Heart left ventricle (tissue), 16 donors: ENCODE data around the gene SLC2A9. TPM values are rescaled to one million over a fixed set of nuclear protein-coding genes. Genes with fewer than 3 reads are reported as not detected.

Experiments
- ATAC-seq, 4 donors: fragments of 200-7000 bp; cut with Tn5 transposase; one replicate each; pipeline ENCODE4 v1.9.1; 2020 to 2022; ENCODE audit warnings: moderate library complexity in 4 of 4, mild to moderate bottlenecking in 3 of 4, moderate number of reproducible peaks in 1 of 4
- DNase-seq, 5 donors: peaks; one replicate each; pipeline ENCODE4 v3.0.0-alpha.2; 2020
- H3K27ac ChIP-seq, 12 donors: fragments of 200-600 bp; sonication (generic) in 4 of 12; one replicate each; pipeline versions ENCODE4 v1.5.0 to v1.8.0; 2016 to 2022; ENCODE audit warnings: mild to moderate bottlenecking in 2 of 12
- H3K27me3 ChIP-seq, 9 donors: fragments of 200-600 bp; sonication (generic) in 2 of 9; one replicate each; pipeline versions ENCODE4 v1.5.1 to v1.8.0; 2016 to 2022; ENCODE audit warnings: mild to moderate bottlenecking in 3 of 9
- H3K36me3 ChIP-seq, 9 donors: fragments of 200-600 bp; sonication (generic) in 2 of 9; one replicate each; pipeline versions ENCODE4 v1.5.0 to v1.8.0; 2018 to 2022; ENCODE audit warnings: mild to moderate bottlenecking in 2 of 9
- H3K4me1 ChIP-seq, 12 donors: fragments of 200-600 bp; sonication (generic) in 4 of 12; one replicate each; pipeline versions ENCODE4 v1.5.0 to v1.8.0; 2016 to 2022; ENCODE audit warnings: mild to moderate bottlenecking in 3 of 12
- H3K4me3 ChIP-seq, 12 donors: fragments of 200-600 bp; sonication (generic) in 4 of 12; one replicate each; pipeline versions ENCODE4 v1.5.0 to v1.8.0; 2017 to 2022; ENCODE audit warnings: mild to moderate bottlenecking in 9 of 12, moderate library complexity in 4 of 12
- H3K9me3 ChIP-seq, 12 donors: fragments of 200-600 bp; sonication (generic) in 4 of 12; one replicate each; pipeline versions ENCODE4 v1.5.0 to v1.8.0; 2016 to 2022; ENCODE audit warnings: mild to moderate bottlenecking in 1 of 12
- POLR2A ChIP-seq, 2 donors: fragments of 450-650 bp; IDR thresholded peaks; one replicate each; pipeline ENCODE4 v1.6.1; 2017; ENCODE audit warnings: antibody characterized with exemption in 2 of 2, mild to moderate bottlenecking in 2 of 2, moderate library complexity in 2 of 2
- WGBS, 4 donors: extraction: QIAGEN DNeasy Blood & Tissue Kit in 2 of 4; methylation state at CpG; one replicate each; pipeline versions ENCODE4 v1.1.5 to v1.1.7; 2013 to 2018; 5-methylcytosine and 5-hydroxymethylcytosine counted together
- intact Hi-C, 10 donors: fragments of 100-400 bp; cut with DNase I; formaldehyde crosslinking; loops; one replicate each; pipeline versions ENCODE4 v1.11.1 to v1.14.2; 2022
- polyA plus RNA-seq, 2 donors: library from polyadenylated mRNA; stranded (reverse); fragments of 200-250 nt; gene quantifications; one replicate each; pipeline ENCODE4 v1.2.3, GENCODE V29; 2013
- total RNA-seq, 9 donors: library from RNA; depleted of rRNA in 2 of 9; stranded (reverse); fragments of >200 nt in 2 of 9; fragmentation: NEBNext Ultra II Directional in 3 of 9; extraction: Animal tissue kit (Norgen Biotek cat#: 25700) in 3 of 9; gene quantifications; one replicate each; pipeline versions ENCODE4 v1.1.0 to v1.2.4, GENCODE V29; 2016 to 2023
- TF ChIP-seq, protein P1 (sequence below), 12 donors: fragments of 200-600 bp; sonication (generic) in 4 of 12; IDR thresholded peaks; one replicate each; pipeline versions ENCODE4 v1.5.0 to v1.8.0; 2018 to 2022; ENCODE audit warnings: antibody characterized with exemption in 12 of 12, mild to moderate bottlenecking in 5 of 12
- donor health status: ischemic (EF 13 %, LVEDD 7.1; RV severe dilation, severe dysfunction).
- donor health status: healthy with polysubstance abuse.
- donor health status: DM: no; HTN: yes; CAD: no.
- donor health status: DM: no; HTN: no; CAD: no.
- donor health status: ischemic (EF 25% LVEDD 6.9; RV normal size, moderate dysfunction).
- donor health status: ischemic (EF 25% LVEDD 5.7; RV mildly dilated, moderate dysfunction).
- donor health status: healthy.
- donor health status: DM: yes; HTN: yes; CAD: no.
- donor health status: ischemic (EF 35%, LVEDD 5.7; RV mildly dilated, moderate dysfunction).
- donor health status: nonischemic (EF 11% LVEDD 7.7; RV severe dilation, severe dysfunction).
- donor health status: DM: yes; HTN: yes; CAD: no.
- donor health status: PGD.
- donor health status: ischemic (EF 29% LVEDD 5.4; RV normal size, mild dysfunction).
- donor health status: nonischemic (EF 23%, LVEDD 6.1; RV moderate dilation, normal function).

The SLC2A9 gene
- total and polyA plus RNA-seq, 11 donors = 1.6 to 15.1 (median 5.1) TPM

DNA sequence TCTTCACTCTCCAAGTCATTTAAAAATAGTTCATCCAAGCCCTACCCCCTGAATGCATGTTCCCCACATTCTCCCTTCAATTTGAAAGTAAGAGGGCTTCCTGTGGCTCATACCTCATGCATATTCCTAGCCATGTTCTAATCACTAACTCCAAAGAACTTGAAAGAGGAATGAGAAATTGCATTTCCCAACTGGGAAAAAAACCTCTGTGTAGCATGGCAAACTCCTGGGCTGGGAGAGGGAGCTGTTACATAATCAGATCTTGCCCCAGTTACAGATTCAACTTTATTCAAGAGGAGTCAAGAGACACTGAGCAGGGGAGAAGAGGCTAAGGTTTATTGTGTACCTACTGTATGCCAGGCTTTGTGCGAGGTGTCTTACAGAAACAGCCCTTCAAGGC lies 90.2 kb downstream of the SLC2A9 start:
- DNase-seq = no peak
- no peak overlapping the region for H3K4me3 ChIP-seq
- intact Hi-C loops = no loop called here
- peaks cover 0 to 5% (median 0%) of the 10 kb centered on the region in 9 donors for H3K36me3 ChIP-seq
- peaks cover 0 to 7% (median 0%) of the 10 kb centered on the region in 12 donors for H3K4me1 ChIP-seq
- WGBS, 4 donors = 90 to 100% (median 95%) methylated on average over 1 of the region's 1 CpG
- TF ChIP-seq, protein P1, sequence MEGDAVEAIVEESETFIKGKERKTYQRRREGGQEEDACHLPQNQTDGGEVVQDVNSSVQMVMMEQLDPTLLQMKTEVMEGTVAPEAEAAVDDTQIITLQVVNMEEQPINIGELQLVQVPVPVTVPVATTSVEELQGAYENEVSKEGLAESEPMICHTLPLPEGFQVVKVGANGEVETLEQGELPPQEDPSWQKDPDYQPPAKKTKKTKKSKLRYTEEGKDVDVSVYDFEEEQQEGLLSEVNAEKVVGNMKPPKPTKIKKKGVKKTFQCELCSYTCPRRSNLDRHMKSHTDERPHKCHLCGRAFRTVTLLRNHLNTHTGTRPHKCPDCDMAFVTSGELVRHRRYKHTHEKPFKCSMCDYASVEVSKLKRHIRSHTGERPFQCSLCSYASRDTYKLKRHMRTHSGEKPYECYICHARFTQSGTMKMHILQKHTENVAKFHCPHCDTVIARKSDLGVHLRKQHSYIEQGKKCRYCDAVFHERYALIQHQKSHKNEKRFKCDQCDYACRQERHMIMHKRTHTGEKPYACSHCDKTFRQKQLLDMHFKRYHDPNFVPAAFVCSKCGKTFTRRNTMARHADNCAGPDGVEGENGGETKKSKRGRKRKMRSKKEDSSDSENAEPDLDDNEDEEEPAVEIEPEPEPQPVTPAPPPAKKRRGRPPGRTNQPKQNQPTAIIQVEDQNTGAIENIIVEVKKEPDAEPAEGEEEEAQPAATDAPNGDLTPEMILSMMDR (IDR thresholded peaks at IDR 0.05) = no peak
- TF ChIP-seq POLR2A (IDR thresholded peaks at IDR 0.05) = no peak
- no peak for ATAC-seq
- no peaks in the 10 kb centered on the region for H3K9me3 ChIP-seq
- no peaks in the 10 kb centered on the region for H3K27me3 ChIP-seq
- no peak overlapping the region for H3K27ac ChIP-seq

DNA sequence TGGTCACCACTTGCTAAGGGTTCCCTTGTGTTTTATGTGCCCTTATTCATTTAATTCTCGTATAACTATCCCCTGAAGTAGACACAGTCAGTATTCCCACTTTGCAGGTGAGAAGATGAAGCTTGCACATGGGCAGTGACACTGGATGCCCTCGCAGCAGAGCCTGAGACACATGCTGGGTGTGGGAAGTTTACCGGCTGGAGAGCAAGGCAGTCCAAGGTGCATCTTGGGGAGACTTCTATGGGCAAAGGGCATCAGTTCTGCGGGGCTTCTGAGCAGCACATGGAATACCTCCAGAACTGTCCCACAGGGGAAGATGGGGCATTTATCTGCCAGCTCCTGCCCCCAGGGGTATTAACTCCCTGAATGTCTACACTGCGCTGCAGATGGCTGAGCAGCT lies 92.2 kb downstream of the SLC2A9 start:
- H3K27ac ChIP-seq = no peak overlapping the region
- H3K4me1 ChIP-seq = peaks cover 0 to 13% (median 0%) of the 10 kb centered on the region in 12 donors
- H3K27me3 ChIP-seq = no peaks in the 10 kb centered on the region
- WGBS, 4 donors = 86 to 92% (median 89%) methylated on average over 4 to 5 of the region's 5 CpGs
- no peak for ATAC-seq
- TF ChIP-seq, protein P1 (IDR thresholded peaks at IDR 0.05) = no peak
- TF ChIP-seq POLR2A (IDR thresholded peaks at IDR 0.05) = no peak
- no peaks in the 10 kb centered on the region for H3K9me3 ChIP-seq
- intact Hi-C loops = loop anchor here in 3 of 10 donors (5.0 kb wide), 2 partner anchors 83 to 88 kb away; no protein-coding TSS in a partner anchor
- H3K4me3 ChIP-seq = no peak overlapping the region
- H3K36me3 ChIP-seq = no peaks in the 10 kb centered on the region
- no peak for DNase-seq

DNA sequence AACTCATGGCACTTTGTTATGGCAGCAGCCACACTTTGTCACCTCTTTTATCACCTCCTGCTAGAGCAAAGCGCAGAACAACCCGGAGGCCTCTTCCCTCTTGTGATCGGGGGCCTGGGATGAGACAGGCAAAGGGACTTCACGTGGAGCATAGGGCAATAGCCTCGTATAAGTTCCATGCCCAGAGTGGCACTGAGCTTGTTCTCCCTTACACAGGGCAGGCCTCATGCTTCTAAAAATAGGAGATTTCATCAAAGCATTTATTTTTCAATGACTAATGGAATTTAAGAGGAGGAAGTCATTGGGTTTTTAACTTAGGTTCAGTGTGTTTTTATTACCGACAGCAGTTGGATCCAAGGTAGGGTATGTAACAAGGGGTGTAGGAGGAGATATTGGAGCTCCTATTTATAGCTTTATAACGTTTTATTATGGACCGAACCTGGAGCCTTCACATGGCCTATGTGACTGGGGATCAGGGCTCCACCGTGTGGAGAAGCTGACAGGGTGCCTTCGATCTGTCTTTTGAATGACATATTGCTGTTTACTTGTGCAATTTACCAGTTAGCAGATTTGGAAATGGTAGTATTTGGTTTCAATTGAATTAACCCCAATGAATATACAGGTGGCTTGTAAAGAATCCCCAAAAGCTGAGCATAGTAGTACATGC lies 93.8 kb downstream of the SLC2A9 start:
- intact Hi-C loops = loop anchor here in 3 of 10 donors (5.0 kb wide), 2 partner anchors 85 to 90 kb away; no protein-coding TSS in a partner anchor
- DNase-seq (no peak), ATAC-seq (peak; percentile 38 to 69 (median 60))
- Histone ChIP-seq H3K4me3 (no peak overlapping the region), H3K4me1 (peaks cover 0 to 13% (median 0%) of the 10 kb centered on the region in 12 donors), H3K27ac (peak overlapping the region in 1 of 12 donors; percentile 57), H3K27me3 (no peaks in the 10 kb centered on the region), H3K36me3 (no peaks in the 10 kb centered on the region), H3K9me3 (no peaks in the 10 kb centered on the region)
- TF ChIP-seq, protein P1 (IDR thresholded peaks at IDR 0.05) = peak in 8 of 12 donors; percentile 11 to 42 (median 26)
- no peak for TF ChIP-seq POLR2A (IDR thresholded peaks at IDR 0.05)
- WGBS, 4 donors = 59 to 68% (median 63%) methylated on average over 10 of the region's 10 CpGs

DNA sequence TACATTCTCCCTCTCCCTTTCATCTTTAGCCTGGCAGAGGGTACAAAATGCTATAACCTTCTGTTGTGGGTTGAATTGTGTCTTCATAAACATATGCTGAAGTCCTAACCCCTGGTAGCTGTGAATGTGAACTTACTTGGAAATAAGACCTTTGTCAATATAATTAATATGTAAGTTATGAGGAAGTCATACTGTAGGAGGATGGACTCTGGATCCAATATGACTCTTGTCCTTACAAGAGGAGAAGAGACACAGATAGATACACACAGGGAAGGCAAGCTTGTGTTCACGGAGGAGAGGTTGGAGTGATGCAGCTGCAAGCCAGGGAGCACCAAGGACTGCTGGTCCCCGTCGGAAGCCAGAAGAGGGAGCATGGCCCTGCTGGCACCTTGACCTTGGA lies 94.7 kb downstream of the SLC2A9 start:
- TF ChIP-seq, protein P1 (IDR thresholded peaks at IDR 0.05) = no peak
- TF ChIP-seq POLR2A (IDR thresholded peaks at IDR 0.05) = no peak
- ATAC-seq = no peak
- H3K9me3 ChIP-seq = no peaks in the 10 kb centered on the region
- intact Hi-C loops = loop anchor here in 3 of 10 donors (5.0 kb wide), 2 partner anchors 86 to 91 kb away; no protein-coding TSS in a partner anchor
- WGBS, 4 donors = 93 to 95% (median 94%) methylated on average over 3 of the region's 3 CpGs
- H3K27ac ChIP-seq = no peak overlapping the region
- H3K36me3 ChIP-seq = no peaks in the 10 kb centered on the region
- H3K4me3 ChIP-seq = no peak overlapping the region
- no peak for DNase-seq
- H3K4me1 ChIP-seq = peaks cover 0 to 13% (median 0%) of the 10 kb centered on the region in 12 donors
- H3K27me3 ChIP-seq = no peaks in the 10 kb centered on the region
